Gastrocnemius medialis (tissue), 4 donors: ENCODE measurements around the gene LHPP.

Source experiments
- CTCF ChIP-seq, 5 experiments: fragments of 450-650 bp in 3 of 5; fragments of 200-600 bp in 2 of 5; sonication (generic) in 2 of 5; IDR thresholded peaks in 4 of 5; conservative IDR thresholded peaks in 1 of 5; 1 replicate in 4 of 5; 2 replicates in 1 of 5; pipeline ENCODE4 v1.5.1; 2016 to 2019; ENCODE audit warnings: antibody characterized with exemption in 5 of 5, mild to moderate bottlenecking in 3 of 5, moderate library complexity in 3 of 5
- POLR2A ChIP-seq, 2 donors: fragments of 450-650 bp; IDR thresholded peaks; one replicate each; pipeline ENCODE4 v1.6.1; 2017; ENCODE audit warnings: antibody characterized with exemption in 2 of 2, mild to moderate bottlenecking in 2 of 2, moderate library complexity in 2 of 2

- TF ChIP-seq POLR2A (IDR thresholded peaks at IDR 0.05) (no peak), CTCF (IDR thresholded peaks at IDR 0.05 in 4 of 5, conservative IDR thresholded peaks at IDR 0.05 in 1 of 5) (no peak)
These were observed 22.4 kb downstream of the LHPP start for GRCh38 chr10:124484031-124484430.
